Epithelial cell of proximal tubule (primary cell): ENCODE data around the gene SGSM1. TPM values are rescaled to one million over a fixed set of nuclear protein-coding genes. Genes with fewer than 3 reads are reported as not detected.
A peak's percentile ranks its signal among the peaks of the same experiment; 100 is the strongest.
"Not testable (repeated sequence)": the region's sequence is repeated elsewhere in the genome, so short reads cannot be mapped to it uniquely, and the experiment has no call there.

ENCODE experiments used
- DNase-seq: peaks from one replicate; pipeline ENCODE4 v3.0.0-alpha.2; 2011; ENCODE audit warnings: low read depth
- H3K4me3 ChIP-seq: 2 replicates; pipeline ENCODE4 v1.5.1; 2011; ENCODE audit warnings: low read depth, mild to moderate bottlenecking, low read length
- CTCF ChIP-seq: conservative IDR thresholded peaks from 2 replicates; pipeline ENCODE4 v1.5.1; 2012; ENCODE audit warnings: low read depth, mild to moderate bottlenecking, low read length
- total RNA-seq: library from RNA; depleted of rRNA; stranded (reverse); fragments of >200 nt; gene quantifications from 2 replicates; pipeline ENCODE4 v1.2.3, GENCODE V29; 2015

Gene SGSM1
- total RNA-seq, 1 donor from 2014 or later, result under 0.01 TPM

GRCh38 chr22:24894998-24895397 is 89.0 kb downstream of the SGSM1 start:
- H3K4me3 ChIP-seq, result no peak overlapping the region
- no peak for TF ChIP-seq CTCF
- peak; percentile 19 for DNase-seq

GRCh38 chr22:24901448-24901847 is 95.4 kb downstream of the SGSM1 start:
- no peak for TF ChIP-seq CTCF
- no peak overlapping the region for H3K4me3 ChIP-seq
- DNase-seq, result no peak

- no peak for TF ChIP-seq CTCF
- DNase-seq, result no peak
- no peak overlapping the region for H3K4me3 ChIP-seq
Observed at GRCh38 chr22:24905909-24906308, 99.9 kb downstream of the SGSM1 start.

GRCh38 chr22:24907101-24907500 is 101.1 kb downstream of the SGSM1 start:
- DNase-seq, H3K4me3 ChIP-seq: not testable (repeated sequence)

GRCh38 chr22:24920029-24920428 is 114.0 kb downstream of the SGSM1 start:
- TF ChIP-seq CTCF, result no peak
- H3K4me3 ChIP-seq, result no peak overlapping the region
- no peak for DNase-seq

GRCh38 chr22:24925586-24926427 is 119.8 kb downstream of the SGSM1 start:
- H3K4me3 ChIP-seq, result no peak overlapping the region
- TF ChIP-seq CTCF, result no peak
- no peak for DNase-seq

GRCh38 chr22:24926428-24926725 is 120.4 kb downstream of the SGSM1 start:
- TF ChIP-seq CTCF, result no peak
- no peak overlapping the region for H3K4me3 ChIP-seq
- no peak for DNase-seq
